ENCODE results near the gene BOD1. TPM values are rescaled to one million over a fixed set of nuclear protein-coding genes. Genes with fewer than 3 reads are reported as not detected.

The BOD1 gene
- total RNA-seq, result 65.1 TPM

DNA sequence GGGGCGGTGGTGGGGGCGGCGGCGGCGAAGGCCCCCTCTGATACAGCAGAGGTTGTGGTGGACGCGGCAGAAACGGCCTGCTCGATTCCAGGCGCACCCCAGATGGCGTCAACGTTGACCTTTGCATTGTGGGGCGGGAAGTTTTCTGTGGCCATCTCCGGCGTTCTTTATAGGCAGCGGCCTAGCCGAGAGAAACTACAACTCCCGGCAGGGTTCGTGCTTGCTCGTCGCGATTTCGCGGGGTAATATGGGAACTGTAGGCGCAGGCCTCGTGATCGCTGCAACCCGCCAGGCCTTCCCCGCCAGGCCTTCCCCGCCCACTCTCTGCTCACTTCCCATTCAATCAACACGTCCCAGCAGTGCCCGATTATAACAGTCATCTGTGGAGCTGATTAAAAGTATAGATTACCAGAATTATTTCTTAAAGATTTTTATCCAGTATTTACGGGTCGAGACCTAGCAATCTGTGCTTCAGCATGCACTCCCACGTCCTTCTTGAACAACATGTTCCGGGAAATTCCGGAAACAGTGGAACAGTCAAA is at the start of gene BOD1:
Gene BOD1 (minus strand): TSS at position 74 of the 542 bp plus-strand sequence. CDS start 214 bp downstream, outside the sequence.

